Esophagus muscularis mucosa (tissue), 4 donors: ENCODE results near the gene TSHZ3.

Experiments used
- CTCF ChIP-seq, 3 experiments: fragments of 200-600 bp in 2 of 3; fragments of 450-650 bp in 1 of 3; sonication (generic) in 2 of 3; IDR thresholded peaks; one replicate each; pipeline ENCODE4 v1.5.1; 2017 to 2019; ENCODE audit warnings: antibody characterized with exemption in 3 of 3, mild to moderate bottlenecking in 2 of 3, moderate library complexity in 1 of 3
- EP300 ChIP-seq: sonication (generic); formaldehyde crosslinking; IDR thresholded peaks from one replicate; pipeline ENCODE4 v1.6.1; 2017; ENCODE audit warnings: antibody characterized with exemption
- POLR2A ChIP-seq: fragments of 450-650 bp; IDR thresholded peaks from one replicate; pipeline ENCODE4 v1.6.1; 2017; ENCODE audit warnings: antibody characterized with exemption, moderate library complexity, mild to moderate bottlenecking, low read depth

DNA sequence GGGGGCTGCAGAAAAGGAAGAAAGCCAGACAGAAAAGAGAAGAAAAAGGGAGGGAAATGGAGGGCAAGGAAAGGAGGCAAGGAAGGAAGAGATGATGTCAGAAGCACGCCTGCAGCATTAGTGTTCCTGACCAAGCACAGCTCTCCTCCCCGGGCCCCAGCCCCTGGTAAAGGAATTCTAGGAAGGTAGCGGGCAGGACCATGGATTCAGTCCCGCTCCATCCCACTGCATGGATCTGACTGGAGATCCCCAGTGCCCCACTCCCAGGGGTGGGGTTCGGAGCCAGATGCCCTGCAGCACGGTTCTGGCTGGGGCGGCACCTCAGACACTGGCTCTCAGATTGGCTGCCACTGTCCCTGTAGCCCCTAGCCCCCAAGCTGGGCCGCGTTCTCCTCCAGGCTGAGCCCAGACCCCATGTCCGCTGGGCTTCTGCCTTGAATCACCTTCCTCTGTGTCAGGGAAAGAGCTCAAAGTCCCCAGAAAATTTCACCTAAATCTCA is 59.8 kb downstream of the TSHZ3 start:
- TF ChIP-seq POLR2A (no peak), CTCF (IDR thresholded peaks at IDR 0.05) (no peak), EP300 (no peak)
